Neuronal stem cell (in vitro differentiated cells): ENCODE measurements around the gene SHMT2.

Experiments used
- DNase-seq: peaks from one replicate; pipeline ENCODE4 v3.0.0-alpha.2; 2013; ENCODE audit warnings: low spot score
- H2AFZ ChIP-seq: one replicate; pipeline ENCODE4 v1.6.1; 2013; ENCODE audit warnings: mild to moderate bottlenecking, low read length, inconsistent platforms
- H2AK5ac ChIP-seq: 2 replicates; pipeline ENCODE4 v1.6.1; 2013; ENCODE audit warnings: low read depth, mild to moderate bottlenecking, inconsistent platforms, low read length, moderate library complexity, mixed read lengths
- H2BK120ac ChIP-seq: 2 replicates; pipeline ENCODE4 v1.6.1; 2013; ENCODE audit warnings: low read depth, mild to moderate bottlenecking, inconsistent platforms, low read length, moderate library complexity, mixed read lengths
- H2BK12ac ChIP-seq: one replicate; pipeline ENCODE4 v1.6.1; 2013; ENCODE audit warnings: low read length, inconsistent platforms
- H2BK15ac ChIP-seq: 2 replicates; pipeline ENCODE4 v1.6.1; 2013; ENCODE audit warnings: mild to moderate bottlenecking, low read length, inconsistent platforms, mixed read lengths
- H2BK5ac ChIP-seq: one replicate; pipeline ENCODE4 v1.6.1; 2013; ENCODE audit warnings: inconsistent platforms, mild to moderate bottlenecking, low read length, moderate library complexity
- H3K14ac ChIP-seq: one replicate; pipeline ENCODE4 v1.6.1; 2013; ENCODE audit warnings: low read length, inconsistent platforms
- H3K18ac ChIP-seq: 2 replicates; pipeline ENCODE4 v1.6.1; 2013; ENCODE audit warnings: low read length, inconsistent platforms
- H3K23ac ChIP-seq: 2 replicates; pipeline ENCODE4 v1.6.1; 2013; ENCODE audit warnings: low read depth, mild to moderate bottlenecking, mixed read lengths, low read length, inconsistent platforms; ENCODE audit not compliant: poor library complexity
- H3K27ac ChIP-seq: replicated peaks from 3 replicates; pipeline ENCODE4 v1.5.1; 2013; ENCODE audit warnings: low read length, inconsistent platforms
- H3K27me3 ChIP-seq, 3 experiments: 2 replicates each; pipeline ENCODE4 v1.6.1; 2013; ENCODE audit warnings: low read length in 3 of 3, mild to moderate bottlenecking in 2 of 3, inconsistent platforms in 1 of 3, low read depth in 1 of 3, mixed read lengths in 1 of 3, moderate library complexity in 1 of 3; ENCODE audit not compliant: control insufficient read depth in 3 of 3, insufficient read depth in 3 of 3
- H3K36me3 ChIP-seq, 2 donors: replicated peaks in 1 of 2; 2 replicates each; pipeline ENCODE4 v1.6.1; 2013; ENCODE audit warnings: low read length in 2 of 2; ENCODE audit not compliant: control insufficient read depth in 2 of 2, insufficient read depth in 2 of 2
- H3K4ac ChIP-seq: 2 replicates; pipeline ENCODE4 v1.6.1; 2013; ENCODE audit warnings: inconsistent platforms, mild to moderate bottlenecking, low read length, moderate library complexity
- H3K4me1 ChIP-seq, 2 donors: 1 replicate in 1 of 2; 2 replicates in 1 of 2; pipeline ENCODE4 v1.6.1; 2013; ENCODE audit warnings: low read length in 2 of 2, low read depth in 1 of 2; ENCODE audit not compliant: control insufficient read depth in 2 of 2, insufficient read depth in 1 of 2
- H3K4me2 ChIP-seq: one replicate; pipeline ENCODE4 v1.6.1; 2013; ENCODE audit warnings: mild to moderate bottlenecking, low read length, inconsistent platforms; ENCODE audit not compliant: insufficient read depth, poor library complexity, severe bottlenecking
- H3K4me3 ChIP-seq, 2 donors: 2 replicates each; pipeline ENCODE4 v1.5.1; 2013; ENCODE audit warnings: low read length in 2 of 2, mild to moderate bottlenecking in 2 of 2, inconsistent platforms in 1 of 2, moderate library complexity in 1 of 2
- H3K79me1 ChIP-seq: one replicate; pipeline ENCODE4 v1.6.1; 2013; ENCODE audit warnings: low read depth, mild to moderate bottlenecking, inconsistent platforms, low read length, moderate library complexity
- H3K9ac ChIP-seq: one replicate; pipeline ENCODE4 v1.6.1; 2013; ENCODE audit warnings: mild to moderate bottlenecking, low read depth, low read length, inconsistent platforms; ENCODE audit not compliant: poor library complexity
- H3K9me3 ChIP-seq, 2 donors: replicated peaks in 1 of 2; 2 replicates each; pipeline versions ENCODE3 to v1.6.1; 2013; ENCODE audit warnings: low read length in 2 of 2, mild to moderate bottlenecking in 2 of 2, inconsistent platforms in 1 of 2, low read depth in 1 of 2, mixed read lengths in 1 of 2, moderate library complexity in 1 of 2; ENCODE audit not compliant: control insufficient read depth in 2 of 2, insufficient read depth in 1 of 2
- H4K8ac ChIP-seq: one replicate; pipeline ENCODE4 v1.6.1; 2013; ENCODE audit warnings: low read depth, mild to moderate bottlenecking, inconsistent platforms, low read length, moderate library complexity
- H4K91ac ChIP-seq: one replicate; pipeline ENCODE4 v1.6.1; 2013; ENCODE audit warnings: low read length, low read depth, mild to moderate bottlenecking, inconsistent platforms; ENCODE audit not compliant: poor library complexity
- WGBS, 2 donors: extraction: QIAGEN DNeasy Blood & Tissue Kit; methylation state at CpG; one replicate each; pipeline ENCODE4 v1.1.7; 2013; ENCODE audit warnings: missing lambda C conversion rate in 2 of 2, mixed read lengths in 1 of 2; ENCODE audit not compliant: insufficient read length in 2 of 2, insufficient replicate concordance in 1 of 2; ENCODE audit errors: extremely low coverage in 2 of 2; 5-methylcytosine and 5-hydroxymethylcytosine counted together

Gene SHMT2

DNA sequence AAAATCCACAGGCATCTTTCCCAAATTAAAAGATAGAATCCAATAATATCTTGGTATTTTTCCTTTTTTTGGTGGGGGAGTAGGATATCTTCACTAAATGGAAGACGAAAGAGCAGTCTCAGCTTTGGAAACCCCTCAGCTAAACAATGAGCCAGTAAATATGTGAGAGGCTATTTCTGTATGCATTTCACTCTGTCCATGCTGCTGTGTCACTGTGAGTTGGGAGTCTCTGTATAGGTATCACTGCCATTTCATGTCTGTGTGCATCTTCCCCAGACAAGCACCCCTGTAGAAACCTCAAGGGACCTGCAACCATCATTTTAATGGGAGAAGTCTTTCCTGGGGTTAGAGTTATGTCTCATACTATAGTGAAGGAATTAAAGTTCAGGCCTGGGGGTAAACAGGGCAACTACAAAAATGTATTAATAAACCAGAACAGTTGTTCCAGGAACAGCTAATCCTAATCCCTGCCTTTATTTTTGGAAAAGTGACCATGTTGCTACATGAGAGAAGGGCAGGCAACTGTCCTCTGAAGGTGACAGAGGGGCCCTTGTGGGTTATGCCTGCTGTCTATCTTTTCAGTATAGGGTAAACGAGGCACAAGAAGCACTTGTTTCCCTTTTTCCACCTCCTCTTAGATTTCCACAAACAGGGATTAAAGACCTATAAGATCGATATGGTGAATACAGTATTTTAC lies 32.8 kb downstream of the SHMT2 start:
- no peak overlapping the region for H2AK5ac ChIP-seq
- H3K9ac ChIP-seq, result no peak overlapping the region
- DNase-seq, result no peak
- no peaks in the 10 kb centered on the region for H3K9me3 ChIP-seq
- no peak overlapping the region for H3K14ac ChIP-seq
- H3K4me2 ChIP-seq, result no peak overlapping the region
- no peak overlapping the region for H3K23ac ChIP-seq
- H3K27me3 ChIP-seq, result no peaks in the 10 kb centered on the region
- no peak overlapping the region for H2BK120ac ChIP-seq
- no peak overlapping the region for H2AFZ ChIP-seq
- H3K79me1 ChIP-seq, result no peaks in the 10 kb centered on the region
- H3K18ac ChIP-seq, result no peak overlapping the region
- peaks cover 7 to 10% of the 10 kb centered on the region in 2 donors for H3K4me1 ChIP-seq
- no peak overlapping the region for H4K8ac ChIP-seq
- no peak overlapping the region for H2BK5ac ChIP-seq
- H3K27ac ChIP-seq, result no peak overlapping the region
- no peak overlapping the region for H2BK12ac ChIP-seq
- H3K4ac ChIP-seq, result no peak overlapping the region
- WGBS, 2 donors, result no CpG with 5 or more reads among the region's 3 CpGs
- no peak overlapping the region for H3K4me3 ChIP-seq
- peaks cover 12 to 74% of the 10 kb centered on the region in 2 donors for H3K36me3 ChIP-seq
- no peak overlapping the region for H2BK15ac ChIP-seq
- no peak overlapping the region for H4K91ac ChIP-seq

DNA sequence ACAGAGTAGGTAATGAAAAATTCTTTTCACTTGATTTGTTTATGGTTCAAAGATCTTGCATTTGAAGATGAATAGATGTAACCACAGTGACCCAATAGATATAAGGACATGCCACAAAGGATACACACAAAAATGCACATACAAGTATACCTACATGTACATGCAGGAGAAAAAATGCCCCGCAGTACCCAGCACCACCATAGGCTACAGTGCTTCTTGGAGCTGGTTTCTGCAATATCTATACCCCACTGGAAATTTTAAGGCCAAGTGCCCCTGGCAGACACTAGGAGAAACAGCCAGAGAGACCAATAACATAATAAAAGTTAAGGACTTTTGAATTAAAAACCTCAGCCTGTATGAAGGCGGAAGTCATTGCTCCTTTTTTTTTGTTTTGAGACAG lies 33.6 kb downstream of the SHMT2 start:
- Histone ChIP-seq H3K18ac (no peak overlapping the region), H3K4ac (no peak overlapping the region), H4K8ac (no peak overlapping the region), H2BK15ac (no peak overlapping the region), H2AFZ (no peak overlapping the region), H3K9me3 (no peaks in the 10 kb centered on the region), H2BK12ac (no peak overlapping the region), H2AK5ac (no peak overlapping the region), H3K14ac (no peak overlapping the region), H3K27me3 (no peaks in the 10 kb centered on the region), H3K27ac (no peak overlapping the region), H3K36me3 (peaks cover 9 to 74% of the 10 kb centered on the region in 2 donors), H2BK5ac (no peak overlapping the region), H3K4me1 (peaks cover 7 to 10% of the 10 kb centered on the region in 2 donors), H3K4me2 (no peak overlapping the region), H4K91ac (no peak overlapping the region), H3K4me3 (no peak overlapping the region), H3K79me1 (no peaks in the 10 kb centered on the region), H3K23ac (no peak overlapping the region), H2BK120ac (no peak overlapping the region), H3K9ac (no peak overlapping the region)
- DNase-seq, result no peak
- WGBS, 2 donors, result no CpG with 5 or more reads among the region's 2 CpGs

- Histone ChIP-seq H3K9me3 (no peaks in the 10 kb centered on the region), H3K27me3 (no peaks in the 10 kb centered on the region), H2AFZ (no peak overlapping the region), H3K4me1 (peaks cover 2 to 4% of the 10 kb centered on the region in 2 donors), H3K27ac (no peak overlapping the region), H3K4ac (no peak overlapping the region), H3K18ac (no peak overlapping the region), H3K9ac (no peak overlapping the region), H2AK5ac (no peak overlapping the region), H4K91ac (no peak overlapping the region), H3K36me3 (peaks cover 19 to 71% of the 10 kb centered on the region in 2 donors), H3K4me2 (no peak overlapping the region), H3K23ac (no peak overlapping the region), H2BK15ac (no peak overlapping the region), H4K8ac (no peak overlapping the region), H3K4me3 (no peak overlapping the region), H3K14ac (no peak overlapping the region), H2BK12ac (no peak overlapping the region), H3K79me1 (no peaks in the 10 kb centered on the region), H2BK5ac (no peak overlapping the region), H2BK120ac (no peak overlapping the region)
- no peak for DNase-seq
Measured at GRCh38 chr12:57266681-57267080, 37.2 kb downstream of the SHMT2 start.

- Histone ChIP-seq H2AFZ (no peak overlapping the region), H3K4ac (no peak overlapping the region), H3K27me3 (no peaks in the 10 kb centered on the region), H3K4me1 (no peaks in the 10 kb centered on the region), H3K4me2 (no peak overlapping the region), H3K9ac (no peak overlapping the region), H3K4me3 (no peak overlapping the region), H3K27ac (no peak overlapping the region), H4K8ac (no peak overlapping the region), H3K9me3 (no peaks in the 10 kb centered on the region), H3K23ac (no peak overlapping the region), H2AK5ac (no peak overlapping the region), H3K18ac (no peak overlapping the region), H2BK12ac (no peak overlapping the region), H2BK5ac (no peak overlapping the region), H4K91ac (no peak overlapping the region), H2BK15ac (no peak overlapping the region), H3K14ac (no peak overlapping the region), H2BK120ac (no peak overlapping the region), H3K36me3 (peaks cover 18 to 72% of the 10 kb centered on the region in 2 donors), H3K79me1 (no peaks in the 10 kb centered on the region)
- no CpG with 5 or more reads among the region's 7 CpGs for WGBS, 2 donors
- DNase-seq, result no peak
Measured at GRCh38 chr12:57268264-57268663, 38.8 kb downstream of the SHMT2 start.
